Mucosa of descending colon (tissue), 3 donors: ENCODE data around the gene GTF2H4. TPM values are rescaled to one million over a fixed set of nuclear protein-coding genes. Genes with fewer than 3 reads are reported as not detected.
A peak's percentile ranks its signal among the peaks of the same experiment; 100 is the strongest.

Experiments
- ATAC-seq: fragments of 200-7000 bp; cut with Tn5 transposase; one replicate; pipeline ENCODE4 v1.9.1; 2020; ENCODE audit warnings: mild to moderate bottlenecking, moderate library complexity
- DNase-seq, 3 donors: peaks; one replicate each; pipeline ENCODE4 v3.0.0-alpha.2; 2020
- H3K36me3 ChIP-seq: fragments of 200-600 bp; one replicate; pipeline ENCODE4 v1.8.0; 2021; ENCODE audit warnings: low read depth, mild to moderate bottlenecking
- H3K4me1 ChIP-seq: fragments of 200-600 bp; one replicate; pipeline ENCODE4 v1.8.0; 2021; ENCODE audit warnings: low read depth, mild to moderate bottlenecking
- H3K4me3 ChIP-seq: fragments of 200-600 bp; one replicate; pipeline ENCODE4 v1.8.0; 2021; ENCODE audit warnings: mild to moderate bottlenecking
- H3K9me3 ChIP-seq: fragments of 200-600 bp; one replicate; pipeline ENCODE4 v1.8.0; 2021; ENCODE audit warnings: mild to moderate bottlenecking
- CTCF ChIP-seq: fragments of 200-600 bp; IDR thresholded peaks from one replicate; pipeline ENCODE4 v1.8.0; 2022; ENCODE audit warnings: antibody characterized with exemption, mild to moderate bottlenecking
- intact Hi-C, 2 donors: fragments of 100-400 bp; cut with DNase I in 1 of 2; cut with micrococcal nuclease in 1 of 2; formaldehyde crosslinking; loops; one replicate each; pipeline versions ENCODE4 v1.11.0 to v1.11.1; 2022; cut with DNase I, micrococcal nuclease
- total RNA-seq, 3 donors: library from RNA; stranded (reverse); fragmentation: NEBNext Ultra II Directional in 2 of 3; extraction: Animal tissue kit (Norgen Biotek cat#: 25700) in 2 of 3; gene quantifications; one replicate each; pipeline versions ENCODE4 v1.2.1 to v1.2.4, GENCODE V29; 2021 to 2023
- donor health status: DM: no; HTN: no; CAD: no; lungs with moderate emphysema.
- donor health status: DM: no; HTN: no; CAD: no.
- donor health status: DM: no; HTN: yes; CAD: no.

The GTF2H4 gene
- total RNA-seq, 3 donors from 2014 or later = 17.0 to 25.3 (median 25.0) TPM

- no peak overlapping the region for H3K4me3 ChIP-seq
- DNase-seq (peak in 2 of 3 donors; percentile 75 to 78), ATAC-seq (peak; percentile 84)
- intact Hi-C loops = no loop called here
- no peak for TF ChIP-seq CTCF
- H3K36me3 ChIP-seq = no peaks in the 10 kb centered on the region
- H3K9me3 ChIP-seq = no peaks in the 10 kb centered on the region
- H3K4me1 ChIP-seq = peaks cover 6% of the 10 kb centered on the region
Observed at GRCh38 chr6:30942338-30943060, 34.5 kb downstream of the GTF2H4 start.

GRCh38 chr6:30944051-30944450 is 36.0 kb downstream of the GTF2H4 start:
- no peaks in the 10 kb centered on the region for H3K36me3 ChIP-seq
- DNase-seq (no peak), ATAC-seq (no peak)
- intact Hi-C loops = no loop called here
- H3K9me3 ChIP-seq = no peaks in the 10 kb centered on the region
- TF ChIP-seq CTCF = no peak
- peaks cover 6% of the 10 kb centered on the region for H3K4me1 ChIP-seq
- no peak overlapping the region for H3K4me3 ChIP-seq

GRCh38 chr6:30945281-30945680 is 37.3 kb downstream of the GTF2H4 start:
- Histone ChIP-seq H3K36me3 (no peaks in the 10 kb centered on the region), H3K4me1 (peaks cover 6% of the 10 kb centered on the region), H3K9me3 (no peaks in the 10 kb centered on the region), H3K4me3 (no peak overlapping the region)
- TF ChIP-seq CTCF = no peak
- ATAC-seq (no peak), DNase-seq (no peak)
- intact Hi-C loops = no loop called here

- H3K4me1 ChIP-seq = peaks cover 4% of the 10 kb centered on the region
- H3K4me3 ChIP-seq = no peak overlapping the region
- DNase-seq (no peak), ATAC-seq (no peak)
- no peaks in the 10 kb centered on the region for H3K9me3 ChIP-seq
- no peaks in the 10 kb centered on the region for H3K36me3 ChIP-seq
- intact Hi-C loops = no loop called here
- no peak for TF ChIP-seq CTCF
Observed at GRCh38 chr6:30947231-30947630, 39.2 kb downstream of the GTF2H4 start.

GRCh38 chr6:30948811-30949210 is 40.8 kb downstream of the GTF2H4 start:
- Histone ChIP-seq H3K4me3 (no peak overlapping the region), H3K4me1 (no peaks in the 10 kb centered on the region), H3K9me3 (no peaks in the 10 kb centered on the region), H3K36me3 (no peaks in the 10 kb centered on the region)
- ATAC-seq (no peak), DNase-seq (no peak)
- intact Hi-C loops = no loop called here
- no peak for TF ChIP-seq CTCF
